HepG2 (cell line): Measurements from ENCODE around the gene NDUFB7. TPM values are rescaled to one million over a fixed set of nuclear protein-coding genes. Genes with fewer than 3 reads are reported as not detected.

Source experiments
- ATAC-seq: fragments of 200-7000 bp; cut with Tn5 transposase; 3 replicates; pipeline ENCODE4 v1.9.1; 2020; ENCODE audit warnings: mild to moderate bottlenecking, moderate library complexity
- BruUV-seq: library from RNA; stranded (reverse); fragments of 400-500 nt; replicated peaks from 2 replicates; lab custom pipeline; 2021; lab: Mats Ljungman, UMichigan
- CTCF ChIA-PET: fragments of 300-600 bp; formaldehyde crosslinking; extraction: SDS; loops from one replicate; lab custom pipeline; 2021; ENCODE audit warnings: low total read pairs, inconsistent platforms, low intra/inter-chr PET ratio; lab: Yijun Ruan, JAX
- POLR2A ChIA-PET: fragments of 350-600 bp; sonication (Branson Sonifier 250); formaldehyde crosslinking; loops from one replicate; lab custom pipeline; 2020; ENCODE audit warnings: antibody characterized with exemption, inconsistent platforms; lab: Yijun Ruan, JAX
- DNase-seq: peaks from one replicate; pipeline ENCODE4 v3.0.0-alpha.2; 2015; ENCODE audit warnings: low spot score
- FAIRE-seq: peaks from 3 replicates; lab custom pipeline; 2011; peaks lifted over from hg19 to GRCh38; lab: Jason Lieb, UNC
- H2AFZ ChIP-seq: one replicate; pipeline ENCODE4 v1.6.1; 2011; ENCODE audit warnings: low read length, inconsistent platforms
- H3K27ac ChIP-seq: fragments of 300-600 bp; 3 replicates; pipeline ENCODE4 v1.8.0; 2011; ENCODE audit warnings: mixed run types, mild to moderate bottlenecking, mixed read lengths, low read length, inconsistent platforms; ENCODE audit not compliant: insufficient read depth; ENCODE audit errors: extremely low read length
- H3K27me3 ChIP-seq, 2 experiments: fragments of 200-600 bp in 1 of 2; 2 replicates in 1 of 2; 3 replicates in 1 of 2; pipeline versions ENCODE4 v1.6.0 to v1.8.0; 2011; ENCODE audit warnings: low read length in 2 of 2, mild to moderate bottlenecking in 2 of 2, moderate library complexity in 2 of 2, inconsistent platforms in 1 of 2; ENCODE audit not compliant: insufficient read depth in 2 of 2, control insufficient read depth in 1 of 2
- H3K36me3 ChIP-seq, 2 experiments: fragments of 200-600 bp in 1 of 2; replicated peaks in 1 of 2; 2 replicates in 1 of 2; 3 replicates in 1 of 2; pipeline versions ENCODE4 v1.5.1 to v1.8.0; 2011; ENCODE audit warnings: low read length in 2 of 2, inconsistent platforms in 1 of 2; ENCODE audit not compliant: insufficient read depth in 2 of 2, control insufficient read depth in 1 of 2
- H3K4me1 ChIP-seq: 2 replicates; pipeline ENCODE4 v1.5.1; 2012; ENCODE audit warnings: low read length, inconsistent platforms; ENCODE audit not compliant: insufficient read depth
- H3K4me2 ChIP-seq: 2 replicates; pipeline ENCODE4 v1.6.0; 2011; ENCODE audit warnings: low read depth, low read length, inconsistent platforms
- H3K4me3 ChIP-seq, 3 experiments: fragments of 200-600 bp in 1 of 3; sonication (generic), shearing (Covaris generic) in 1 of 3; replicated peaks in 1 of 3; 2 replicates each; pipeline ENCODE4 v1.5.1; 2011 to 2016; ENCODE audit warnings: low read length in 3 of 3, inconsistent platforms in 2 of 3, low read depth in 2 of 3, mild to moderate bottlenecking in 2 of 3, control low read depth in 1 of 3, mixed read lengths in 1 of 3; ENCODE audit not compliant: insufficient read depth in 1 of 3
- H3K79me2 ChIP-seq: one replicate; pipeline ENCODE4 v1.6.1; 2011; ENCODE audit warnings: low read length, inconsistent platforms; ENCODE audit not compliant: insufficient read depth
- H3K9ac ChIP-seq: 2 replicates; pipeline ENCODE4 v1.6.0; 2011; ENCODE audit warnings: mild to moderate bottlenecking, low read depth, low read length, inconsistent platforms; ENCODE audit not compliant: insufficient read depth
- H3K9me3 ChIP-seq: 2 replicates; pipeline ENCODE4 v1.5.1; 2012; ENCODE audit warnings: mild to moderate bottlenecking, low read length
- H4K20me1 ChIP-seq: 2 replicates; pipeline ENCODE4 v1.6.0; 2011; ENCODE audit warnings: inconsistent platforms, mild to moderate bottlenecking, low read length, moderate library complexity; ENCODE audit not compliant: insufficient read depth
- ATF7-NPFF ChIP-seq: sonication (generic); formaldehyde crosslinking; IDR thresholded peaks from 2 replicates; pipeline ENCODE4 v1.8.1; 2023; ENCODE audit warnings: mild to moderate bottlenecking, low read depth, missing genetic modification reagents, moderate library complexity
- FOXP1 ChIP-seq, 2 experiments: fragments of 450-650 bp in 1 of 2; IDR thresholded peaks; 2 replicates each; pipeline ENCODE4 v1.6.1; 2017 to 2018; ENCODE audit warnings: antibody characterized with exemption in 1 of 2
- MTA3 ChIP-seq: sonication (generic); formaldehyde crosslinking; IDR thresholded peaks from 2 replicates; pipeline ENCODE4 v1.4.0; 2020; ENCODE audit warnings: missing genetic modification reagents
- NFKBIZ ChIP-seq: IDR thresholded peaks from 2 replicates; pipeline ENCODE4 v1.6.1; 2018; ENCODE audit warnings: missing genetic modification reagents, missing compliant biosample characterization
- NR2C2 ChIP-seq: sonication (generic); formaldehyde crosslinking; IDR thresholded peaks from 2 replicates; pipeline ENCODE4 v1.4.0; 2020; ENCODE audit warnings: missing genetic modification reagents, mild to moderate bottlenecking, moderate library complexity, borderline replicate concordance
- PHB2 ChIP-seq: fragments of 450-650 bp; IDR thresholded peaks from 2 replicates; pipeline ENCODE4 v1.6.1; 2018; ENCODE audit not compliant: partially characterized antibody
- PITX1 ChIP-seq: sonication (generic); formaldehyde crosslinking; IDR thresholded peaks from 2 replicates; pipeline ENCODE4 v1.5.1; 2020; ENCODE audit warnings: mild to moderate bottlenecking, missing genetic modification reagents
- RBAK ChIP-seq: sonication (generic); formaldehyde crosslinking; IDR thresholded peaks from 2 replicates; pipeline ENCODE4 v1.5.1; 2020; ENCODE audit warnings: mild to moderate bottlenecking, missing genetic modification reagents
- TRIM24 ChIP-seq: sonication (generic); formaldehyde crosslinking; IDR thresholded peaks from 2 replicates; pipeline ENCODE4 v1.8.0; 2022; ENCODE audit warnings: mild to moderate bottlenecking, missing genetic modification reagents
- ZBTB3 ChIP-seq: sonication (generic); formaldehyde crosslinking; IDR thresholded peaks from 2 replicates; pipeline ENCODE4 v1.4.0; 2020; ENCODE audit warnings: low read depth, mild to moderate bottlenecking, moderate library complexity, missing genetic modification reagents, borderline replicate concordance
- ZFP90 ChIP-seq: sonication (generic); formaldehyde crosslinking; IDR thresholded peaks from 2 replicates; pipeline ENCODE4 v1.8.0; 2022; ENCODE audit warnings: missing genetic modification reagents, mild to moderate bottlenecking, inconsistent platforms, borderline replicate concordance
- ZNF3 ChIP-seq: IDR thresholded peaks from 2 replicates; pipeline ENCODE4 v1.7.0; 2017; ENCODE audit warnings: inconsistent platforms
- ZNF563 ChIP-seq: sonication (generic); formaldehyde crosslinking; IDR thresholded peaks from 2 replicates; pipeline ENCODE4 v1.8.0; 2022; ENCODE audit warnings: mild to moderate bottlenecking, moderate library complexity, missing genetic modification reagents
- ZNF605 ChIP-seq: sonication (generic); formaldehyde crosslinking; IDR thresholded peaks from 2 replicates; pipeline ENCODE4 v1.8.0; 2022; ENCODE audit warnings: mild to moderate bottlenecking, missing genetic modification reagents
- ZNF615 ChIP-seq: sonication (generic); formaldehyde crosslinking; IDR thresholded peaks from 2 replicates; pipeline ENCODE4 v1.5.0; 2020; ENCODE audit warnings: mild to moderate bottlenecking, missing genetic modification reagents, borderline replicate concordance
- ZNF737 ChIP-seq: sonication (generic); formaldehyde crosslinking; IDR thresholded peaks from 2 replicates; pipeline ENCODE4 v1.5.0; 2020; ENCODE audit warnings: missing genetic modification reagents, mild to moderate bottlenecking, borderline replicate concordance
- WGBS: methylation state at CpG from one replicate; pipeline ENCODE4 v1.1.6; 2017; ENCODE audit warnings: low lambda C conversion rate; 5-methylcytosine and 5-hydroxymethylcytosine counted together
- in situ Hi-C: cut with HindIII; loops from 2 replicates; pipeline ENCODE4 v1.10.0; 2017; ENCODE audit warnings: low pct_unique_long_range_greater_than_20kb; ENCODE audit not compliant: extremely low pct_ligation_motif_present
- intact Hi-C: fragments of 100-400 bp; cut with micrococcal nuclease; formaldehyde crosslinking; loops from one replicate; pipeline ENCODE4 v1.10.0; 2022; ENCODE audit not compliant: unreplicated experiment
- polyA plus RNA-seq, 8 experiments: library from polyadenylated mRNA; depleted of rRNA in 3 of 8; stranded (reverse) in 7 of 8; unstranded in 1 of 8; fragments of >200 nt; fragmentation: Illumina TruSeq in 4 of 8; extraction: Trizol in 4 of 8; gene quantifications; 2 replicates each; pipeline versions ENCODE4 v1.2.1 to v1.2.3, GENCODE V29; 2011 to 2016; ENCODE audit warnings: low read depth in 4 of 8, missing spikeins in 1 of 8, mixed read lengths in 1 of 8; ENCODE audit not compliant: insufficient read depth in 1 of 8
- total RNA-seq, 5 experiments: library from RNA; depleted of rRNA; stranded (reverse); fragments of >200 nt; fragmentation: Illumina TruSeq; extraction: Trizol; gene quantifications; 2 replicates each; pipeline ENCODE4 v1.2.3, GENCODE V29; 2016; ENCODE audit warnings: low read depth in 1 of 5
- TF ChIP-seq, protein P1 (sequence below): sonication (generic); formaldehyde crosslinking; IDR thresholded peaks from 2 replicates; pipeline ENCODE4 v1.4.0; 2020; ENCODE audit warnings: missing genetic modification reagents
- TF ChIP-seq, protein P2 (sequence below): sonication (generic); formaldehyde crosslinking; IDR thresholded peaks from 2 replicates; pipeline ENCODE4 v1.8.1; 2023; ENCODE audit warnings: missing genetic modification reagents, mild to moderate bottlenecking, borderline replicate concordance
- TF ChIP-seq, protein P3 (sequence below): sonication (generic); IDR thresholded peaks from 2 replicates; pipeline ENCODE4 v1.6.1; 2016; ENCODE audit warnings: low read depth, borderline replicate concordance
- TF ChIP-seq, protein P4 (sequence below), 2 experiments: fragments of 450-650 bp in 1 of 2; sonication (generic) in 1 of 2; formaldehyde crosslinking; IDR thresholded peaks; 2 replicates each; pipeline versions ENCODE4 v1.5.0 to v1.8.0; 2020 to 2022; ENCODE audit warnings: mild to moderate bottlenecking in 1 of 2, missing genetic modification reagents in 1 of 2

NDUFB7 gene
- total and polyA plus RNA-seq, 2 of the 13 experiments (the other 11 are each of a cell fraction or from before 2014, with no cell fraction given), result 156 to 198 TPM

DNA sequence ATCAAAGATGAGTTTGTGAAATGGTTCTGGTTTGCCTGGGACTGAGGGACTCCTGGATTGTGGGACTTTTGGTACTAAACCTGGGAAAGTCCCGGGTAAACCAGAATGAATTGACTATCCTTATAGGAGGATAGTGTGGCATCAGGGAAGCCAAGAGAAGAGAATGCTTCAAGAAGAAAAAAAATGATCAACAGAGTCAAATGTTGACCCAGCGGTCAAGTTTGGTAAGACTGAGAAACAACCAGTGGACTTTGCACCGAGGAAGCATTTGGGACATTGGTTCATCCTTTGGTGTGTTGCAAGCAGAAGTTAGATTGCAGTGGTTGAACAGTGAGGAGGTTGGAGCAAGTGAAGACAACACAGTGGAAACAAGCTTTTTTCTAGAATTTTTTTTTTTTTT lies 44.5 kb upstream of the NDUFB7 start:
- peak; percentile 81 for FAIRE-seq
- no peak overlapping the region for H2AFZ ChIP-seq
- H3K4me1 ChIP-seq, result peaks cover 16% of the 10 kb centered on the region
- no peaks in the 10 kb centered on the region for H3K36me3 ChIP-seq
- no peak overlapping the region for H3K9ac ChIP-seq
- H3K79me2 ChIP-seq, result no peaks in the 10 kb centered on the region
- H4K20me1 ChIP-seq, result no peaks in the 10 kb centered on the region
- in situ Hi-C loops, result no loop called here
- CTCF ChIA-PET, result no interaction called here
- H3K4me2 ChIP-seq, result no peak overlapping the region
- intact Hi-C loops, result no loop called here
- BruUV-seq, result no TSS peak
- H3K27ac ChIP-seq, result peak overlapping the region; percentile 18
- no peak overlapping the region for H3K4me3 ChIP-seq
- 1% methylated on average over 3 of the region's 3 CpGs for WGBS
- POLR2A ChIA-PET, result interaction anchor here (1.0 kb wide), 1 partner anchor 74 kb away, joined by 4 read pairs; the partner anchor contains the start of gene ZNF333
- peak; percentile 80 for DNase-seq
- peak; percentile 74 for ATAC-seq
- H3K9me3 ChIP-seq, result peaks cover 14% of the 10 kb centered on the region
- no peaks in the 10 kb centered on the region for H3K27me3 ChIP-seq
- TF ChIP-seq, protein P1, sequence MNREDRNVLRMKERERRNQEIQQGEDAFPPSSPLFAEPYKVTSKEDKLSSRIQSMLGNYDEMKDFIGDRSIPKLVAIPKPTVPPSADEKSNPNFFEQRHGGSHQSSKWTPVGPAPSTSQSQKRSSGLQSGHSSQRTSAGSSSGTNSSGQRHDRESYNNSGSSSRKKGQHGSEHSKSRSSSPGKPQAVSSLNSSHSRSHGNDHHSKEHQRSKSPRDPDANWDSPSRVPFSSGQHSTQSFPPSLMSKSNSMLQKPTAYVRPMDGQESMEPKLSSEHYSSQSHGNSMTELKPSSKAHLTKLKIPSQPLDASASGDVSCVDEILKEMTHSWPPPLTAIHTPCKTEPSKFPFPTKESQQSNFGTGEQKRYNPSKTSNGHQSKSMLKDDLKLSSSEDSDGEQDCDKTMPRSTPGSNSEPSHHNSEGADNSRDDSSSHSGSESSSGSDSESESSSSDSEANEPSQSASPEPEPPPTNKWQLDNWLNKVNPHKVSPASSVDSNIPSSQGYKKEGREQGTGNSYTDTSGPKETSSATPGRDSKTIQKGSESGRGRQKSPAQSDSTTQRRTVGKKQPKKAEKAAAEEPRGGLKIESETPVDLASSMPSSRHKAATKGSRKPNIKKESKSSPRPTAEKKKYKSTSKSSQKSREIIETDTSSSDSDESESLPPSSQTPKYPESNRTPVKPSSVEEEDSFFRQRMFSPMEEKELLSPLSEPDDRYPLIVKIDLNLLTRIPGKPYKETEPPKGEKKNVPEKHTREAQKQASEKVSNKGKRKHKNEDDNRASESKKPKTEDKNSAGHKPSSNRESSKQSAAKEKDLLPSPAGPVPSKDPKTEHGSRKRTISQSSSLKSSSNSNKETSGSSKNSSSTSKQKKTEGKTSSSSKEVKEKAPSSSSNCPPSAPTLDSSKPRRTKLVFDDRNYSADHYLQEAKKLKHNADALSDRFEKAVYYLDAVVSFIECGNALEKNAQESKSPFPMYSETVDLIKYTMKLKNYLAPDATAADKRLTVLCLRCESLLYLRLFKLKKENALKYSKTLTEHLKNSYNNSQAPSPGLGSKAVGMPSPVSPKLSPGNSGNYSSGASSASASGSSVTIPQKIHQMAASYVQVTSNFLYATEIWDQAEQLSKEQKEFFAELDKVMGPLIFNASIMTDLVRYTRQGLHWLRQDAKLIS (CRISPR knock-in tag), result no peak
- TF ChIP-seq ZNF563 (CRISPR knock-in tag) (no peak), RBAK (CRISPR knock-in tag) (no peak), PHB2 (no peak), ZNF615 (CRISPR knock-in tag) (no peak), ZNF3 (CRISPR knock-in tag) (no peak), NR2C2 (CRISPR knock-in tag) (peak; percentile 52; the same call in 1 of the 2 replicates), MTA3 (CRISPR knock-in tag) (no peak), ZBTB3 (no peak), PITX1 (no peak), TRIM24 (0 out of 2 replicates have a peak, but pooled peaks have one; percentile 65), ATF7-NPFF (no peak), ZNF737 (CRISPR knock-in tag) (no peak), ZFP90 (no peak), NFKBIZ (no peak), FOXP1 (IDR thresholded peaks at IDR 0.05) (no peak; the same call in 1 of the 2 replicates), FOXP1 (CRISPR knock-in tag; IDR thresholded peaks at IDR 0.05) (0 out of 2 replicates have a peak, but pooled peaks have one; percentile 37), ZNF605 (CRISPR knock-in tag) (no peak)
- TF ChIP-seq, protein P2, sequence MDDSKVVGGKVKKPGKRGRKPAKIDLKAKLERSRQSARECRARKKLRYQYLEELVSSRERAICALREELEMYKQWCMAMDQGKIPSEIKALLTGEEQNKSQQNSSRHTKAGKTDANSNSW (CRISPR knock-in tag), result no peak
- TF ChIP-seq, protein P3, sequence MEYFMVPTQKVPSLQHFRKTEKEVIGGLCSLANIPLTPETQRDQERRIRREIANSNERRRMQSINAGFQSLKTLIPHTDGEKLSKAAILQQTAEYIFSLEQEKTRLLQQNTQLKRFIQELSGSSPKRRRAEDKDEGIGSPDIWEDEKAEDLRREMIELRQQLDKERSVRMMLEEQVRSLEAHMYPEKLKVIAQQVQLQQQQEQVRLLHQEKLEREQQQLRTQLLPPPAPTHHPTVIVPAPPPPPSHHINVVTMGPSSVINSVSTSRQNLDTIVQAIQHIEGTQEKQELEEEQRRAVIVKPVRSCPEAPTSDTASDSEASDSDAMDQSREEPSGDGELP, result no peak
- TF ChIP-seq, protein P4, sequence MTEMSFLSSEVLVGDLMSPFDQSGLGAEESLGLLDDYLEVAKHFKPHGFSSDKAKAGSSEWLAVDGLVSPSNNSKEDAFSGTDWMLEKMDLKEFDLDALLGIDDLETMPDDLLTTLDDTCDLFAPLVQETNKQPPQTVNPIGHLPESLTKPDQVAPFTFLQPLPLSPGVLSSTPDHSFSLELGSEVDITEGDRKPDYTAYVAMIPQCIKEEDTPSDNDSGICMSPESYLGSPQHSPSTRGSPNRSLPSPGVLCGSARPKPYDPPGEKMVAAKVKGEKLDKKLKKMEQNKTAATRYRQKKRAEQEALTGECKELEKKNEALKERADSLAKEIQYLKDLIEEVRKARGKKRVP (CRISPR knock-in tag; IDR thresholded peaks at IDR 0.05), result peak in 1 of 2 experiments; percentile 86; a peak in 2 of 4 replicates
